SK-N-SH (cell line): ENCODE measurements around the gene COL12A1. TPM values are rescaled to one million over a fixed set of nuclear protein-coding genes. Genes with fewer than 3 reads are reported as not detected.

ENCODE experiments used
- CTCF ChIA-PET: fragments of 300-600, 350-600 bp; formaldehyde crosslinking; extraction: SDS; loops from one replicate; lab custom pipeline; 2021; lab: Yijun Ruan, JAX
- POLR2A ChIA-PET: fragments of 350-600 bp; sonication (Branson Sonifier 250); formaldehyde crosslinking; extraction: SDS; loops from one replicate; lab custom pipeline; 2020; ENCODE audit warnings: antibody characterized with exemption, inconsistent platforms; lab: Yijun Ruan, JAX
- DNase-seq: peaks from one replicate; pipeline ENCODE4 v3.0.0; 2012
- H2AFZ ChIP-seq: fragments of 200-600 bp; sonication (generic); 2 replicates; pipeline ENCODE4 v1.8.1; 2016; ENCODE audit warnings: antibody characterized with exemption, mild to moderate bottlenecking, low read depth
- H3F3A ChIP-seq: fragments of 200-600 bp; sonication (generic); replicated peaks from 2 replicates; pipeline ENCODE3; 2016; ENCODE audit warnings: antibody characterized with exemption, mild to moderate bottlenecking; ENCODE audit not compliant: insufficient read depth
- H3K27ac ChIP-seq, 2 experiments: fragments of 200-500 bp in 1 of 2; fragments of 200-600 bp in 1 of 2; sonication (Bioruptor generic) in 1 of 2; sonication (generic), shearing (Covaris generic) in 1 of 2; 2 replicates each; pipeline versions ENCODE4 v1.5.1 to v1.6.1; 2014 to 2016; ENCODE audit warnings: low read depth in 2 of 2, inconsistent platforms in 1 of 2, low read length in 1 of 2, mild to moderate bottlenecking in 1 of 2, mixed read lengths in 1 of 2
- H3K27me3 ChIP-seq: fragments of 200-600 bp; sonication (generic), shearing (Covaris generic); 2 replicates; pipeline ENCODE4 v1.6.1; 2016; ENCODE audit warnings: mixed run types; ENCODE audit not compliant: insufficient read depth
- H3K36me3 ChIP-seq, 2 experiments: fragments of 200-500 bp in 1 of 2; fragments of 200-600 bp in 1 of 2; sonication (Bioruptor generic) in 1 of 2; sonication (generic) in 1 of 2; replicated peaks in 1 of 2; 2 replicates each; pipeline versions ENCODE3 to v1.5.1; 2014 to 2016; ENCODE audit warnings: low read length in 1 of 2, mild to moderate bottlenecking in 1 of 2; ENCODE audit not compliant: insufficient read depth in 2 of 2, control insufficient read depth in 1 of 2
- H3K4me1 ChIP-seq, 2 experiments: fragments of 200-500 bp in 1 of 2; fragments of 200-600 bp in 1 of 2; sonication (Bioruptor generic) in 1 of 2; sonication (generic), shearing (Covaris generic) in 1 of 2; 2 replicates each; pipeline versions ENCODE4 v1.5.1 to v1.6.1; 2014 to 2016; ENCODE audit warnings: low read depth in 1 of 2, low read length in 1 of 2, mixed run types in 1 of 2; ENCODE audit not compliant: insufficient read depth in 2 of 2, control insufficient read depth in 1 of 2
- H3K4me2 ChIP-seq: fragments of 200-600 bp; sonication (generic), shearing (Covaris generic); 2 replicates; pipeline ENCODE4 v1.6.1; 2017; ENCODE audit warnings: mixed run types
- H3K4me3 ChIP-seq, 2 experiments: fragments of 200-500 bp in 1 of 2; fragments of 200-600 bp in 1 of 2; sonication (Bioruptor generic) in 1 of 2; sonication (generic), shearing (Covaris generic) in 1 of 2; 2 replicates each; pipeline versions ENCODE4 v1.5.1 to v1.8.1; 2014 to 2016; ENCODE audit warnings: low read depth in 2 of 2, inconsistent platforms in 1 of 2, low read length in 1 of 2, mild to moderate bottlenecking in 1 of 2, mixed read lengths in 1 of 2, moderate library complexity in 1 of 2
- H3K79me2 ChIP-seq: fragments of 200-600 bp; sonication (generic); 2 replicates; pipeline ENCODE4 v1.8.1; 2017; ENCODE audit warnings: mild to moderate bottlenecking; ENCODE audit not compliant: insufficient read depth
- H3K9ac ChIP-seq: fragments of 200-600 bp; sonication (generic); 2 replicates; pipeline ENCODE4 v1.6.1; 2017; ENCODE audit warnings: mixed run types
- H3K9me2 ChIP-seq: fragments of 200-600 bp; sonication (generic); 2 replicates; pipeline ENCODE4 v1.6.1; 2017; ENCODE audit warnings: mixed run types
- H3K9me3 ChIP-seq: fragments of 200-600 bp; sonication (generic); 2 replicates; pipeline ENCODE4 v1.6.1; 2017; ENCODE audit warnings: mixed run types, mild to moderate bottlenecking, moderate library complexity
- H4K20me1 ChIP-seq: fragments of 200-600 bp; sonication (generic); 2 replicates; pipeline ENCODE4 v1.6.1; 2017; ENCODE audit warnings: mild to moderate bottlenecking, mixed run types; ENCODE audit not compliant: insufficient read depth
- CHD2 ChIP-seq: fragments of 150-350 bp; IDR thresholded peaks from 2 replicates; pipeline ENCODE4 v1.6.1; 2018; ENCODE audit warnings: low read length; ENCODE audit not compliant: partially characterized antibody
- CTCF ChIP-seq: fragments of 200-600 bp; sonication (generic); IDR thresholded peaks from 2 replicates; pipeline ENCODE4 v1.6.1; 2017; ENCODE audit warnings: antibody characterized with exemption, mild to moderate bottlenecking, moderate library complexity
- EP300 ChIP-seq, 2 experiments: IDR thresholded peaks; 2 replicates each; pipeline versions ENCODE4 v1.4.0 to v1.6.1; 2012; ENCODE audit warnings: borderline replicate concordance in 1 of 2, low read depth in 1 of 2, low read length in 1 of 2
- FOSL2 ChIP-seq: IDR thresholded peaks from 2 replicates; pipeline ENCODE4 v1.4.0; 2012; ENCODE audit warnings: low read depth, mild to moderate bottlenecking, moderate library complexity, borderline replicate concordance
- FOXM1 ChIP-seq: IDR thresholded peaks from 2 replicates; pipeline ENCODE4 v1.4.0; 2012; ENCODE audit warnings: low read depth, mild to moderate bottlenecking
- GABPA ChIP-seq: IDR thresholded peaks from 2 replicates; pipeline ENCODE4 v1.4.0; 2012; ENCODE audit warnings: low read depth, mild to moderate bottlenecking
- GATA2 ChIP-seq: sonication (generic); formaldehyde crosslinking; IDR thresholded peaks from 2 replicates; pipeline ENCODE4 v1.5.0; 2020; ENCODE audit warnings: mild to moderate bottlenecking, missing genetic modification reagents
- JUND ChIP-seq: IDR thresholded peaks from 2 replicates; pipeline ENCODE4 v1.4.0; 2012
- MAX ChIP-seq: IDR thresholded peaks from 2 replicates; pipeline ENCODE4 v1.4.0; 2012; ENCODE audit warnings: low read depth
- PBX3 ChIP-seq: IDR thresholded peaks from 2 replicates; pipeline ENCODE4; 2012
- POLR2AphosphoS5 ChIP-seq: IDR thresholded peaks from 2 replicates; pipeline ENCODE4 v1.6.1; 2012; ENCODE audit warnings: low read depth, low read length
- RCOR1 ChIP-seq: fragments of 150-350 bp; IDR thresholded peaks from 2 replicates; pipeline ENCODE4 v1.6.1; 2017; ENCODE audit warnings: antibody characterized with exemption, low read length
- REST ChIP-seq: IDR thresholded peaks from 2 replicates; pipeline ENCODE4 v1.6.1; 2012; ENCODE audit warnings: mild to moderate bottlenecking, low read depth, low read length, moderate library complexity
- RXRA ChIP-seq: IDR thresholded peaks from 2 replicates; pipeline ENCODE4 v1.4.0; 2012; ENCODE audit warnings: low read depth, mild to moderate bottlenecking, borderline replicate concordance
- SIN3A ChIP-seq: IDR thresholded peaks from 2 replicates; pipeline ENCODE4 v1.6.1; 2012; ENCODE audit warnings: low read depth, mild to moderate bottlenecking, low read length, moderate library complexity, borderline replicate concordance
- TCF12 ChIP-seq: IDR thresholded peaks from 2 replicates; pipeline ENCODE4 v1.4.0; 2012
- TEAD4 ChIP-seq: IDR thresholded peaks from 2 replicates; pipeline ENCODE4 v1.4.0; 2012; ENCODE audit warnings: mild to moderate bottlenecking, borderline replicate concordance; ENCODE audit not compliant: insufficient read depth
- WGBS: methylation state at CpG from one replicate; pipeline ENCODE4 v1.1.6; 2017; ENCODE audit warnings: low lambda C conversion rate; 5-methylcytosine and 5-hydroxymethylcytosine counted together
- polyA plus RNA-seq, 3 experiments: library from polyadenylated mRNA; depleted of rRNA; stranded (reverse); fragments of >200 nt; gene quantifications; 2 replicates each; pipeline ENCODE4 v1.2.3, GENCODE V29; 2012

The COL12A1 gene
- polyA plus RNA-seq, 1 of the 3 experiments (the other 2 are of a cell fraction), result 0.03 TPM

- H3K4me2 ChIP-seq, result no peak overlapping the region
These were observed 58.3 kb downstream of the COL12A1 start for GRCh38 chr6:75147512-75147911.

More at GRCh38 chr6:75147512-75147911, 58.3 kb downstream of the COL12A1 start:
- no peaks in the 10 kb centered on the region; the same call in 1 of the 2 replicates for H3K27me3 ChIP-seq
- no peak for DNase-seq
- 0% methylated on average over 2 of the region's 2 CpGs for WGBS
- H3K79me2 ChIP-seq, result no peaks in the 10 kb centered on the region
- H3K27ac ChIP-seq, result no peak overlapping the region
- POLR2A ChIA-PET, result no interaction called here
- no peaks in the 10 kb centered on the region for H3K9me3 ChIP-seq
- CTCF ChIA-PET, result interaction anchor here (0.6 to 1.9 kb wide), 4 partner anchors 9 to 299 kb away, joined by 3 to 6 read pairs (median 4); no protein-coding TSS in a partner anchor
- H2AFZ ChIP-seq, result no peak overlapping the region
- H3K9me2 ChIP-seq, result no peaks in the 10 kb centered on the region
- no peak overlapping the region for H3K9ac ChIP-seq
- H3F3A ChIP-seq, result no peaks in the 10 kb centered on the region
- no peaks in the 10 kb centered on the region for H4K20me1 ChIP-seq
- TF ChIP-seq PBX3, result no peak
- no peak for TF ChIP-seq GABPA
- no peak for TF ChIP-seq TCF12
- no peak for TF ChIP-seq TEAD4
- no peak for TF ChIP-seq RXRA
- TF ChIP-seq SIN3A, result no peak
- TF ChIP-seq CHD2, result no peak
- no peak for TF ChIP-seq FOSL2
- no peak for TF ChIP-seq EP300 (IDR thresholded peaks at IDR 0.05; ENCODE audit: borderline replicate concordance in 1 of 2, low read depth in 1 of 2, low read length in 1 of 2)
- no peak for TF ChIP-seq POLR2AphosphoS5
- TF ChIP-seq GATA2 (CRISPR knock-in tag), result no peak
- no peak for TF ChIP-seq MAX
- TF ChIP-seq REST, result no peak
- TF ChIP-seq FOXM1, result no peak
- TF ChIP-seq RCOR1, result no peak
- no peak for TF ChIP-seq CTCF
- TF ChIP-seq JUND, result no peak
- H3K4me3 ChIP-seq, result no peak overlapping the region
- H3K4me1 ChIP-seq, result no peaks in the 10 kb centered on the region
- H3K36me3 ChIP-seq, result no peaks in the 10 kb centered on the region
